Neural crest cell (in vitro differentiated cells): ENCODE results near the gene CEMIP. TPM values are rescaled to one million over a fixed set of nuclear protein-coding genes. Genes with fewer than 3 reads are reported as not detected.

Source experiments
- DNase-seq: peaks from one replicate; pipeline ENCODE4 v3.0.0; 2021; ENCODE audit warnings: low read depth, mixed read lengths, low spot score
- H3K27ac Mint-ChIP-seq: one replicate; pipeline ENCODE4 v1.8.0; 2021; ENCODE audit warnings: mild to moderate bottlenecking, mixed read lengths; ENCODE audit not compliant: unreplicated experiment
- H3K27me3 Mint-ChIP-seq: 2 replicates; pipeline ENCODE4 v1.8.0; 2021; ENCODE audit warnings: low read depth, mild to moderate bottlenecking, mixed read lengths
- H3K36me3 Mint-ChIP-seq: 2 replicates; pipeline ENCODE4 v1.8.0; 2021; ENCODE audit warnings: low read depth, mild to moderate bottlenecking, mixed read lengths
- H3K4me1 Mint-ChIP-seq: 2 replicates; pipeline ENCODE4 v1.8.0; 2021; ENCODE audit warnings: mixed read lengths
- H3K4me3 Mint-ChIP-seq: one replicate; pipeline ENCODE4 v1.8.0; 2021; ENCODE audit warnings: mild to moderate bottlenecking, mixed read lengths
- H3K9me3 Mint-ChIP-seq: 2 replicates; pipeline ENCODE4 v1.8.0; 2021; ENCODE audit warnings: mixed read lengths
- CTCF ChIP-seq: fragments of 200-600 bp; sonication (generic); conservative IDR thresholded peaks from 2 replicates; pipeline ENCODE4 v1.5.0; 2021; ENCODE audit warnings: antibody characterized with exemption, mild to moderate bottlenecking
- total RNA-seq: library from RNA; stranded (reverse); gene quantifications from 2 replicates; pipeline ENCODE4 v1.2.1, GENCODE V29; 2021

CEMIP gene
- total RNA-seq, 1 donor from 2014 or later: 0.33 TPM

GRCh38 chr15:80816049-80816653, 37.0 kb downstream of the CEMIP start:
- no peak for DNase-seq

GRCh38 chr15:80816936-80817335, 37.8 kb downstream of the CEMIP start:
- H3K4me1 Mint-ChIP-seq: no peaks in the 10 kb centered on the region
- TF ChIP-seq CTCF: no peak
- H3K36me3 Mint-ChIP-seq: no peaks in the 10 kb centered on the region
- DNase-seq: no peak
- no peak overlapping the region for H3K27ac Mint-ChIP-seq
- no peaks in the 10 kb centered on the region for H3K9me3 Mint-ChIP-seq
- H3K4me3 Mint-ChIP-seq: no peak overlapping the region
- peaks cover 21% of the 10 kb centered on the region for H3K27me3 Mint-ChIP-seq

More at GRCh38 chr15:80816049-80816653, 37.0 kb downstream of the CEMIP start:
- no peak for TF ChIP-seq CTCF
- Mint-ChIP-seq H3K27me3 (peaks cover 21% of the 10 kb centered on the region), H3K9me3 (no peaks in the 10 kb centered on the region), H3K27ac (no peak overlapping the region), H3K4me1 (no peaks in the 10 kb centered on the region), H3K4me3 (no peak overlapping the region), H3K36me3 (no peaks in the 10 kb centered on the region)

- Mint-ChIP-seq H3K36me3 (no peaks in the 10 kb centered on the region), H3K4me1 (no peaks in the 10 kb centered on the region), H3K27me3 (peaks cover 21% of the 10 kb centered on the region), H3K4me3 (no peak overlapping the region), H3K27ac (no peak overlapping the region), H3K9me3 (no peaks in the 10 kb centered on the region)
- DNase-seq: no peak
- TF ChIP-seq CTCF: no peak
These were observed 38.7 kb downstream of the CEMIP start for GRCh38 chr15:80817901-80818300.

GRCh38 chr15:80819001-80819400, 39.8 kb downstream of the CEMIP start:
- peaks cover 21% of the 10 kb centered on the region for H3K27me3 Mint-ChIP-seq
- no peak overlapping the region for H3K27ac Mint-ChIP-seq
- TF ChIP-seq CTCF: no peak
- H3K36me3 Mint-ChIP-seq: no peaks in the 10 kb centered on the region
- no peaks in the 10 kb centered on the region for H3K9me3 Mint-ChIP-seq
- DNase-seq: no peak
- H3K4me3 Mint-ChIP-seq: no peak overlapping the region
- no peaks in the 10 kb centered on the region for H3K4me1 Mint-ChIP-seq

DNA sequence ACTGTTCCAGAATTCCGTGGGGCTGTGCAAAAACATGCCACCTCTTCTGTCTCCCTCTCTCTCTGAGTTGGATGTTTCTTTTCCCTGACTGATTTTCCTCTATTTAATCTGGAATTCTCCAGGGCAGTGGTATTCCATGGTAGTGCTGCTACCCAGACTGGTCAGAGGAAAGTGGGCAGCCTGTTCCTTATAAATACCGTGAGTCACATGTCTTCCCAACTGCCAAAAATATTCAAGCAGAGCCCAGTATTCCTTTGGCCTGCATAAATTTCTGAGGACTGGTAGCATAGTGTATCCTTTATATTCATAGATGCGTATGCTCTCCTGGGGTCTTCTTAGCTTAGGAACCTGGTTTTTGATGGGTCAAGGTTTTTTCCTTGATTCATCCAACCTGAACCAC, 40.9 kb downstream of the CEMIP start:
- no peak for DNase-seq
- Mint-ChIP-seq H3K4me1 (no peaks in the 10 kb centered on the region), H3K36me3 (no peaks in the 10 kb centered on the region), H3K27ac (no peak overlapping the region), H3K27me3 (peaks cover 21% of the 10 kb centered on the region), H3K9me3 (no peaks in the 10 kb centered on the region), H3K4me3 (no peak overlapping the region)
- TF ChIP-seq CTCF: no peak
